Measurements from ENCODE around the gene SIGLEC15.
"Not testable (repeated sequence)": the region's sequence is repeated elsewhere in the genome, so short reads cannot be mapped to it uniquely, and the experiment has no call there.

DNA sequence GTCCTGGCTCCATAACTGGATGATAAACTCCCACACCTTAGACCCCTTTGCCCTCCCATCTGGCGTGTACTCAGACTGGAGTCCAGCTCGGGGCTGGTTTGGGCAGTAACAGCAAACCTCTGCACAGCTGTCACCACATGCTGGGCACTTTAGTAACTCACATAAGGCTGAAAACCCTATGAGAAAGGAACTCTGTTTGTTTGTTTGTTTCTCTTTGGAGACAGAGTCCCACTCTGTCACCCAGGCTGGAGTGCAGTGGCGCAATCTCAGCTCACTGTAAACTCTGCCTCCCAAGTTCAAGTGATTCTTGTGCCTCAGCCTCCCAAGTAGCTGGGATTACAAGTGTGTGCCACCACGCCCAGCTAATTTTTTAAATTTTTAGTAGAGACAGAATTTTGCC is 1.2 kb downstream of the SIGLEC15 start:
- TF ChIP-seq, protein P1, sequence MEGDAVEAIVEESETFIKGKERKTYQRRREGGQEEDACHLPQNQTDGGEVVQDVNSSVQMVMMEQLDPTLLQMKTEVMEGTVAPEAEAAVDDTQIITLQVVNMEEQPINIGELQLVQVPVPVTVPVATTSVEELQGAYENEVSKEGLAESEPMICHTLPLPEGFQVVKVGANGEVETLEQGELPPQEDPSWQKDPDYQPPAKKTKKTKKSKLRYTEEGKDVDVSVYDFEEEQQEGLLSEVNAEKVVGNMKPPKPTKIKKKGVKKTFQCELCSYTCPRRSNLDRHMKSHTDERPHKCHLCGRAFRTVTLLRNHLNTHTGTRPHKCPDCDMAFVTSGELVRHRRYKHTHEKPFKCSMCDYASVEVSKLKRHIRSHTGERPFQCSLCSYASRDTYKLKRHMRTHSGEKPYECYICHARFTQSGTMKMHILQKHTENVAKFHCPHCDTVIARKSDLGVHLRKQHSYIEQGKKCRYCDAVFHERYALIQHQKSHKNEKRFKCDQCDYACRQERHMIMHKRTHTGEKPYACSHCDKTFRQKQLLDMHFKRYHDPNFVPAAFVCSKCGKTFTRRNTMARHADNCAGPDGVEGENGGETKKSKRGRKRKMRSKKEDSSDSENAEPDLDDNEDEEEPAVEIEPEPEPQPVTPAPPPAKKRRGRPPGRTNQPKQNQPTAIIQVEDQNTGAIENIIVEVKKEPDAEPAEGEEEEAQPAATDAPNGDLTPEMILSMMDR (IDR thresholded peaks at IDR 0.05), result not testable (repeated sequence)
- TF ChIP-seq POLR2A (IDR thresholded peaks at IDR 0.05; ENCODE audit: low read length), result not testable (repeated sequence)
- TF ChIP-seq, protein P2, sequence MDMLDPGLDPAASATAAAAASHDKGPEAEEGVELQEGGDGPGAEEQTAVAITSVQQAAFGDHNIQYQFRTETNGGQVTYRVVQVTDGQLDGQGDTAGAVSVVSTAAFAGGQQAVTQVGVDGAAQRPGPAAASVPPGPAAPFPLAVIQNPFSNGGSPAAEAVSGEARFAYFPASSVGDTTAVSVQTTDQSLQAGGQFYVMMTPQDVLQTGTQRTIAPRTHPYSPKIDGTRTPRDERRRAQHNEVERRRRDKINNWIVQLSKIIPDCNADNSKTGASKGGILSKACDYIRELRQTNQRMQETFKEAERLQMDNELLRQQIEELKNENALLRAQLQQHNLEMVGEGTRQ (IDR thresholded peaks at IDR 0.05), result not testable (repeated sequence)
- TF ChIP-seq, protein P3, sequence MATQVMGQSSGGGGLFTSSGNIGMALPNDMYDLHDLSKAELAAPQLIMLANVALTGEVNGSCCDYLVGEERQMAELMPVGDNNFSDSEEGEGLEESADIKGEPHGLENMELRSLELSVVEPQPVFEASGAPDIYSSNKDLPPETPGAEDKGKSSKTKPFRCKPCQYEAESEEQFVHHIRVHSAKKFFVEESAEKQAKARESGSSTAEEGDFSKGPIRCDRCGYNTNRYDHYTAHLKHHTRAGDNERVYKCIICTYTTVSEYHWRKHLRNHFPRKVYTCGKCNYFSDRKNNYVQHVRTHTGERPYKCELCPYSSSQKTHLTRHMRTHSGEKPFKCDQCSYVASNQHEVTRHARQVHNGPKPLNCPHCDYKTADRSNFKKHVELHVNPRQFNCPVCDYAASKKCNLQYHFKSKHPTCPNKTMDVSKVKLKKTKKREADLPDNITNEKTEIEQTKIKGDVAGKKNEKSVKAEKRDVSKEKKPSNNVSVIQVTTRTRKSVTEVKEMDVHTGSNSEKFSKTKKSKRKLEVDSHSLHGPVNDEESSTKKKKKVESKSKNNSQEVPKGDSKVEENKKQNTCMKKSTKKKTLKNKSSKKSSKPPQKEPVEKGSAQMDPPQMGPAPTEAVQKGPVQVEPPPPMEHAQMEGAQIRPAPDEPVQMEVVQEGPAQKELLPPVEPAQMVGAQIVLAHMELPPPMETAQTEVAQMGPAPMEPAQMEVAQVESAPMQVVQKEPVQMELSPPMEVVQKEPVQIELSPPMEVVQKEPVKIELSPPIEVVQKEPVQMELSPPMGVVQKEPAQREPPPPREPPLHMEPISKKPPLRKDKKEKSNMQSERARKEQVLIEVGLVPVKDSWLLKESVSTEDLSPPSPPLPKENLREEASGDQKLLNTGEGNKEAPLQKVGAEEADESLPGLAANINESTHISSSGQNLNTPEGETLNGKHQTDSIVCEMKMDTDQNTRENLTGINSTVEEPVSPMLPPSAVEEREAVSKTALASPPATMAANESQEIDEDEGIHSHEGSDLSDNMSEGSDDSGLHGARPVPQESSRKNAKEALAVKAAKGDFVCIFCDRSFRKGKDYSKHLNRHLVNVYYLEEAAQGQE (IDR thresholded peaks at IDR 0.05), result not testable (repeated sequence)
